ENCODE results near the gene PBXIP1.
"Not testable (repeated sequence)": the region's sequence is repeated elsewhere in the genome, so short reads cannot be mapped to it uniquely, and the experiment has no call there.

The PBXIP1 gene

GRCh38 chr1:154955718-154956543 lies at the start of gene PBXIP1:
TSS of gene PBXIP1 (minus strand) at chr1:154956099. CDS start at chr1:154953721, 2,378 bp downstream.
- DNase-seq (ENCODE audit: low read depth in 2 of 2): peak; percentile 59 to 60

GRCh38 chr1:155005076-155006011 lies 49.4 kb upstream of the PBXIP1 start:
- no peak for DNase-seq (ENCODE audit: low read depth in 2 of 2)

- DNase-seq (ENCODE audit: low read depth in 2 of 2): no peak
Observed at GRCh38 chr1:155004352-155005075, 48.6 kb upstream of the PBXIP1 start.

- no peak for DNase-seq (ENCODE audit: low read depth in 2 of 2)
Observed at GRCh38 chr1:155003766-155004351, 48.0 kb upstream of the PBXIP1 start.

- DNase-seq (ENCODE audit: low read depth in 2 of 2): no peak
Observed at GRCh38 chr1:155003227-155003765, 47.4 kb upstream of the PBXIP1 start.

- no peak for DNase-seq (ENCODE audit: low read depth in 2 of 2)
Observed at GRCh38 chr1:155002464-155003226, 46.7 kb upstream of the PBXIP1 start, which contains the start of gene ZBTB7B. TSS of gene ZBTB7B (plus strand) at chr1:155002802. CDS start at chr1:155014661, 11,859 bp downstream.

GRCh38 chr1:155001675-155002463 lies 46.0 kb upstream of the PBXIP1 start:
- peak; percentile 95 to 98 for DNase-seq (ENCODE audit: low read depth in 2 of 2)

- no peak for DNase-seq (ENCODE audit: low read depth in 2 of 2)
Observed at GRCh38 chr1:155001425-155001674, 45.5 kb upstream of the PBXIP1 start.

GRCh38 chr1:155000726-155001424 lies 45.0 kb upstream of the PBXIP1 start:
- peak; percentile 59 to 71 for DNase-seq (ENCODE audit: low read depth in 2 of 2)

- DNase-seq (ENCODE audit: low read depth in 2 of 2): no peak
Observed at GRCh38 chr1:155000411-155000725, 44.5 kb upstream of the PBXIP1 start.

GRCh38 chr1:154999571-155000410 lies 43.9 kb upstream of the PBXIP1 start:
- no peak for DNase-seq (ENCODE audit: low read depth in 2 of 2)

- DNase-seq (ENCODE audit: low read depth in 2 of 2): peak in 1 of 2 donors; percentile 34
Observed at GRCh38 chr1:154998818-154999570, 43.1 kb upstream of the PBXIP1 start.

GRCh38 chr1:154998201-154998780 lies 42.4 kb upstream of the PBXIP1 start:
- DNase-seq (ENCODE audit: low read depth in 2 of 2): no peak

- DNase-seq (ENCODE audit: low read depth in 2 of 2): no peak
Observed at GRCh38 chr1:154996966-154997701, 41.2 kb upstream of the PBXIP1 start.

GRCh38 chr1:154995301-154995983 lies 39.5 kb upstream of the PBXIP1 start:
- DNase-seq (ENCODE audit: low read depth in 2 of 2): not testable (repeated sequence)

GRCh38 chr1:154994591-154994990 lies 38.7 kb upstream of the PBXIP1 start:
- DNase-seq (ENCODE audit: low read depth in 2 of 2): no peak
